Vagina (tissue), 2 donors: ENCODE measurements around the gene THBS3.

ENCODE experiments used
- CTCF ChIP-seq, 3 experiments: fragments of 450-650 bp in 2 of 3; fragments of 200-600 bp in 1 of 3; sonication (generic) in 1 of 3; IDR thresholded peaks; one replicate each; pipeline ENCODE4 v1.5.1; 2017 to 2019; ENCODE audit warnings: antibody characterized with exemption in 3 of 3, mild to moderate bottlenecking in 2 of 3, moderate library complexity in 2 of 3
- POLR2AphosphoS5 ChIP-seq, 2 donors: sonication (generic); formaldehyde crosslinking; IDR thresholded peaks; one replicate each; pipeline ENCODE4 v1.9.0; 2017; ENCODE audit warnings: antibody characterized with exemption in 2 of 2, mild to moderate bottlenecking in 2 of 2, low read depth in 1 of 2; ENCODE audit not compliant: insufficient read depth in 1 of 2

DNA sequence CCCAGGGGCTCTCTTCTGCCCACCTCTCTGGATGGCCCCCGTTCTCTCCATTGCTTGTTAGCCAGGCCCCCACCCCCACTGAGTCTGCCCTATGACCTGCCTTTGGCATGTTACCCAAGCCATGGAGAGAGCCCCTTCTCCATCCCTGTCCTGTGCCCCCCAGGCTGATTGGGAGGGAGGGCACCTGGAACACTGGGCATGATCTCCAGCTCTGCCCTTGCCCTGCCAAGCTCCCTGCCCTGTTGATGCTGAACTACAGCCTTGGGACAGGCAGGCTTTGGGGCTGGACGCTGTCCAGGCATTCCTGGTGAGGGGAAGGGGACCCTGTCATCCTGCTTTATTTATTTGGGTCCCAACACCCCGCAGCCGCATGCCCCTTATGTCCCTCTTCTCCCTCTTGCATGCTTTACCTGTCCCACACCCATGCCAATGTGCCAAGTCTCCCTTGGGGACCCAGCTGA is 23.3 kb downstream of the THBS3 start:
- TF ChIP-seq POLR2AphosphoS5 (IDR thresholded peaks at IDR 0.05; ENCODE audit: insufficient read depth in 1 of 2, low read depth in 1 of 2) = no peak
- no peak for TF ChIP-seq CTCF (IDR thresholded peaks at IDR 0.05)
